Loucy (cell line): ENCODE results near the gene KLHL14.

ENCODE experiments used
- EZH2phosphoT487 ChIP-seq: fragments of 200-600 bp; IDR thresholded peaks from 2 replicates; pipeline ENCODE4 v1.6.1; 2018; ENCODE audit warnings: antibody characterized with exemption, mild to moderate bottlenecking, moderate library complexity, borderline replicate concordance
- TF ChIP-seq, protein P1 (sequence below): fragments of 200-600 bp; sonication (generic); conservative IDR thresholded peaks from 2 replicates; pipeline ENCODE4 v1.5.1; 2014; ENCODE audit warnings: mild to moderate bottlenecking, antibody characterized with exemption, low read length

- TF ChIP-seq, protein P1, sequence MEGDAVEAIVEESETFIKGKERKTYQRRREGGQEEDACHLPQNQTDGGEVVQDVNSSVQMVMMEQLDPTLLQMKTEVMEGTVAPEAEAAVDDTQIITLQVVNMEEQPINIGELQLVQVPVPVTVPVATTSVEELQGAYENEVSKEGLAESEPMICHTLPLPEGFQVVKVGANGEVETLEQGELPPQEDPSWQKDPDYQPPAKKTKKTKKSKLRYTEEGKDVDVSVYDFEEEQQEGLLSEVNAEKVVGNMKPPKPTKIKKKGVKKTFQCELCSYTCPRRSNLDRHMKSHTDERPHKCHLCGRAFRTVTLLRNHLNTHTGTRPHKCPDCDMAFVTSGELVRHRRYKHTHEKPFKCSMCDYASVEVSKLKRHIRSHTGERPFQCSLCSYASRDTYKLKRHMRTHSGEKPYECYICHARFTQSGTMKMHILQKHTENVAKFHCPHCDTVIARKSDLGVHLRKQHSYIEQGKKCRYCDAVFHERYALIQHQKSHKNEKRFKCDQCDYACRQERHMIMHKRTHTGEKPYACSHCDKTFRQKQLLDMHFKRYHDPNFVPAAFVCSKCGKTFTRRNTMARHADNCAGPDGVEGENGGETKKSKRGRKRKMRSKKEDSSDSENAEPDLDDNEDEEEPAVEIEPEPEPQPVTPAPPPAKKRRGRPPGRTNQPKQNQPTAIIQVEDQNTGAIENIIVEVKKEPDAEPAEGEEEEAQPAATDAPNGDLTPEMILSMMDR: no peak
- TF ChIP-seq EZH2phosphoT487: no peak
Observed at GRCh38 chr18:32770054-32770665, 2.7 kb downstream of the KLHL14 start.
